ES-I3 (cell line): ENCODE data around the gene RNF13.

Source experiments
- H3K36me3 ChIP-seq: 2 replicates; pipeline ENCODE4 v1.6.1; 2013; ENCODE audit warnings: mild to moderate bottlenecking, low read length, control low read depth, moderate library complexity; ENCODE audit not compliant: insufficient read depth
- H3K4me1 ChIP-seq: 2 replicates; pipeline ENCODE4 v1.6.1; 2013; ENCODE audit warnings: mild to moderate bottlenecking, control low read depth, low read length; ENCODE audit not compliant: insufficient read depth
- H3K9ac ChIP-seq: 2 replicates; pipeline ENCODE4 v1.6.1; 2013; ENCODE audit warnings: low read depth, mild to moderate bottlenecking, low read length, moderate library complexity
- H3K9me3 ChIP-seq: 2 replicates; pipeline ENCODE4 v1.6.1; 2013; ENCODE audit warnings: mild to moderate bottlenecking, low read length, moderate library complexity; ENCODE audit not compliant: control insufficient read depth, insufficient read depth

Gene RNF13

DNA sequence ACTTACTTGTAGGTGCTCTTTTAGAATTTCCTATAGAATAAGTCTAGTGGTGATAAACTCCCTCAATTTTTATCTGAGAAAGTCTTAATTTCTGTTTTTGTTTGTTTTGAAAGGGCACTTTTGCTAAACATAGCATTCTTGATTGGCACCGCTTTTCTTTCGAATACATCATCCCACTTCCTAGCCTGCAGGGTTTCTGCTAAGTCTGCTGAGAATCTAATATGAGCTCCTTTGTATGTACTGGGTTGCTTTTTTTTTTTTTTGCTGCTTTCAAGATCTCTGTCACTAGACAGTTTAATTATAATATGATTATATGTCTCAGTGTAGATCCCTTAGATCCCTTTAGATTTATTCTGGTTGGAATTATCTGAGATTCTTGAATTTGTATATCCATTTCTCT, 136.2 kb downstream of the RNF13 start:
- H3K9ac ChIP-seq = no peak overlapping the region
- peaks cover 19% of the 10 kb centered on the region; the same call in 1 of the 2 replicates for H3K36me3 ChIP-seq
- no peaks in the 10 kb centered on the region for H3K4me1 ChIP-seq
- H3K9me3 ChIP-seq = no peaks in the 10 kb centered on the region; the same call in 1 of the 2 replicates

DNA sequence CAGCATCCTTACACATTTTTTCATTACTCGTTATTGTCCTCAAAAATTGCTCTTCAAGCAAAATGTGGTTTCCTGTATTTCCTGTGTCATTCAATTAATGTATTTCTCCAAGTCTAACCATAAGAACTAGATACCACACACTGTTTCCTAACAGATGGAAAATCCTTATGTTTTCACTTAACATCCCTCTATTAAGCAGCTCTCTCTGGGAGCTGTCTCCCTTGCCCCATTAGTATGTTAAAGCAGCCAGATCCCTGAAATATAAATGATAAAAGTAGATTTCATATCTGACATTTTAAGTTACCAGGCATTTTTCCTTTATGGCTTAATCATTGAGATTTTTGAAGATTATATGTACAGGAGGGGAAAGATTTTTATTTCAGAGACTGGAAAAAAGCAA, 141.8 kb downstream of the RNF13 start:
- no peaks in the 10 kb centered on the region for H3K4me1 ChIP-seq
- H3K36me3 ChIP-seq = peaks cover 19% of the 10 kb centered on the region; the same call in 1 of the 2 replicates
- no peaks in the 10 kb centered on the region for H3K9me3 ChIP-seq
- no peak overlapping the region for H3K9ac ChIP-seq

DNA sequence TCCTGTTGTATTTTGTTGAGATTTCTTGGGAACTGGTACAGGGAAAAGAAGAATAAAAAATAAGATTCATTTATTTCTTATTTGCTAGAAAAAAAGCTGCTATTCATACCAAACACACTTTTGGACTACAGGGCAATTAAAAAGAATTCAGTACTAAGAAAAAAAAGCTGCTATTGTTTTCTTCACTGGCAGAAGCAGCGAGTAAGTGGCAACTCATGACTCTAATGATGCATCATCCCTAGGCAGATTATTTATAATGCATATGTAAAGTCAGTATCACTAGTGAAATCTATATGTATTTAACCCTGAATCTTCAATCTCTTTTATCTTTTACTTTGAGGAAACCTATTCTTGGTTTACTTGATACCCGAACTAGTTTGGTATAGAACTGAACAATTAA, 142.4 kb downstream of the RNF13 start:
- no peaks in the 10 kb centered on the region for H3K4me1 ChIP-seq
- peaks cover 13% of the 10 kb centered on the region; the same call in 1 of the 2 replicates for H3K36me3 ChIP-seq
- H3K9ac ChIP-seq = no peak overlapping the region
- no peaks in the 10 kb centered on the region for H3K9me3 ChIP-seq

DNA sequence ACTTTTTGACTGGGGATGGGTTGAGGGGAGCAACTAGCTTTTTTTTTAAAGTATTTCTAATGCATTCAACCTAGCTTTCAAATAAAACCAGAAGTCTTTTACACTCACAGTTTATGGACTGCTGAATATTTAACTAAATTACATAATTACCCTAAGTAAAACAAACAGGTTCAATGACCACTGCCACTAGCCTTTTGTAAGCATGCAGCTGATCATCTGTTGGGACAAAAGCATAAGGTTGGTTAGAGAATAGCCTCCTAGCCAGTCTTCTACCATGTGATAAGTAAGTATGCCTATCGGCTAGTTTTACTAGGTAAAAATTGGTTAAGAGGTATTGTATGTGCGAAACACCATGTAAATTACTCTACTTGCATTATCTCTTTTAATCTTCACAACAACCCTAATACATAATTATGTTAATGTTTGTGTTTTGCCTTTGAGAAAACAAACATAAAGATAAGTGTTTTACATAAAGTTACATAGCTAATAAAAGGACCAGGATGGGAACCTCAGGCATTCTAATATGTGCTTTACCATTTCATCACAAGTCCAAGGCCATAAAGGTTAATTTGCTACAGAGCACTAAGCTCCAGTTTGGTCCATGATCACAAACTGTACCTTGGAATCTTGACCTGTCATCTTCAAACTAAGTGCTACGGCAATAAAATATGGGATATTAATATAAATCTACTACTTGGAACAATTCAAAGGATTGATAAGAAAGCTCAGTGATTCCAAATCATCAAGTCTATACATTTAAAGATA, 144.5 kb downstream of the RNF13 start:
- peaks cover 2% of the 10 kb centered on the region; the same call in 1 of the 2 replicates for H3K36me3 ChIP-seq
- H3K4me1 ChIP-seq = no peaks in the 10 kb centered on the region
- H3K9me3 ChIP-seq = no peaks in the 10 kb centered on the region
- H3K9ac ChIP-seq = no peak overlapping the region

DNA sequence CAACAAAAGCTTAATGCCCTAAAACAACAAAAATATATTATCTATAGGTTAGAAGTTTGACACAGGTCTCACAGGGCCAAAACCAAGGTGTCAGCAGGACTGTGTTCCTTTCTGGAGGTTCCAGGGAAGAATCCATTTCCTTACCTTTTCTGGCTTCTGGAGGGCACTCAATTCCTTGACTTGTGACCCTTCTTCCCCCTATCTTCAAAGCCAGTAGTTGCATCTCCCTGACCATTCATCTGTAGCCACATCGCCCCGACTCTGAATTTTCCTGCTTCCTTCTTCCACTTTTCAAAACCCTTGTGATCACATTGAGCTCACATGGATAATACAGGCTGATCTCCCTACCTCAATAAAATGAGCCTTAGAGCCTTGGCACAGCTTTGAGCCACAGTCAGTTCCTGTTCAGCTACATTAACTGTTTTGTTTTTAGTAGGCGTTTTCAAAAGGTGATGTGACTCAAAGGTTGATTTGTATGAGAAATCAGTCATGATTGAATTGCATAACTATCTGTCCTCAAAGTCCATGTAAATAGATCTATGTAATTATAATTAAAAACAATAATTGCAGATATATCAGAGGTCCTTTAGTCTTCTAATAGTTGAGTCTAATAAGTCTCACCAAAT, 145.3 kb downstream of the RNF13 start:
- H3K36me3 ChIP-seq = no peaks in the 10 kb centered on the region; the same call in 1 of the 2 replicates
- no peaks in the 10 kb centered on the region for H3K9me3 ChIP-seq
- H3K9ac ChIP-seq = no peak overlapping the region
- no peaks in the 10 kb centered on the region for H3K4me1 ChIP-seq

DNA sequence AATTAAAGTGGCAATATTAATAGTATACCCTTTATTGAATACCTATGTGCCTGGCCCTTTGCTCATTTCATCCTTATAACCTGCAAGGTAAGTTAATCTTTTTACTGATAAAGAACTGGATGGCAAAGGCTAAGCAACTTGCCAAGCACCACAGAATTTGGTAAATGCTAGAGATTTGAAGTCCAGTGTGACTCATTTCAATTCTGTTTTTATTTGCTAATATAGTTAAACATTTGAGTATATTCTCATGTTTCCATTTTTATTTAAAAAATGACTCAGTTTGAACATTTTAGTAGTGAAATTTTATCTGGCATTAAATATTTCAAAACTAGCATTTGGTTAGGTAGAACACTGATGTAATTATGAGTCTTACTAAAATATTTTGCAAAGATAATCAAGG, 146.4 kb downstream of the RNF13 start:
- Histone ChIP-seq H3K4me1 (no peaks in the 10 kb centered on the region), H3K36me3 (no peaks in the 10 kb centered on the region; the same call in none of the 2 replicates), H3K9ac (no peak overlapping the region), H3K9me3 (no peaks in the 10 kb centered on the region)

DNA sequence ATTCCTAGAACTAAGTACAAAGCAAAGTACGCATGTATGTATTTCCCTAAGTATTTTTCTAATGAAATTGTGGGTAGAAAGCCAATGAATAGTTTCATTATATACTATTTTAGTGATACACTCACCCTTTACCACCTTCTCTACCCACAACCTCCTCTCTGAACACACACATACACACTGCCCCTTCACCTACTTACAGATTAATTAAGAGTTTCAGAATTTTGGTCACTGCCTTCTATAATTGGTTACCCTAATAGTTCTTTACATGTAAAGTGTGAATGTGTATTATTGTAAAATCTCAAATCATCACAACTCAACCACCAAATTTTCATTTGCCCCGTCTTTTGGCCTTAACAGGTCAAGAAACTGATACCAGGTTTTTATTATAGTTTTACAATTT, 150.5 kb downstream of the RNF13 start:
- peaks cover 14% of the 10 kb centered on the region for H3K36me3 ChIP-seq
- H3K9me3 ChIP-seq = no peaks in the 10 kb centered on the region
- H3K4me1 ChIP-seq = peaks cover 10% of the 10 kb centered on the region
- no peak overlapping the region for H3K9ac ChIP-seq

DNA sequence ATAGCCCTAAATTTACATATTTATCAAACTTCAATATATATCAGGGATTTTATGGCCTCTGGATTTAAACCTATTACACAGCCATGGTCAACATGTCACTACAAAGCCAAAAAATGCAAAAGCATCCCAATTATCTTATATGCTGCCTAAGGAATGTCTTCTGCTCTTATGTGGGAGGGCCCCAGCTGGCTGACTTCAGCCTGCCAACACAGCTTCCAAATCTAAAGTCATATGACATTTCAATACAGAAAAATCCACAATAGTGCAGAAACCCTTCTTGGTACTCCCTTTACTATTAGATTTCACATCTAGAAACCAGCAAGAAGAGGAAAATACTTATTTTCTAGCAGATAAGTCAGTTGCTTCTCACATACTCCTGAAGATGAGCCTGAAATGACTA, 151.3 kb downstream of the RNF13 start:
- H3K36me3 ChIP-seq = peaks cover 14% of the 10 kb centered on the region
- H3K4me1 ChIP-seq = peaks cover 10% of the 10 kb centered on the region
- H3K9me3 ChIP-seq = no peaks in the 10 kb centered on the region
- no peak overlapping the region for H3K9ac ChIP-seq

DNA sequence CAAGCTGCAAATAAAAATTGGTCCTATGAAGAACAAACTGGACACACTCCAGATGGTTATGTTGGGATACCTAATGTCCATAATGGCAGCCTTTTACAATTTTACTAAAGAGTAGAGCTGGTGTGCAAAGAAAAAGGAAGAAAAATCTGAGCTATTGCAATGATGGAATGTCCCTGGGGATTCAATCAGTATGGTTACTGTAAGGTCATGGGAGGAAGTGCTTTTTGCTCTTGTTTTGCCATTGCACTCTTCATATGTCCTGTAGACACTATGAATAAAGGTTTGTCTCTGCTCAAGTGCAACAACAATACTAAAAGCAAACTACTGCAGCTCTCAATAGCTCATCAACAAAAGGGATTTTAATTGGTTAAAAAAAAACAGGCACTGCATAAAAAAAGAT, 152.3 kb downstream of the RNF13 start:
- peaks cover 14% of the 10 kb centered on the region for H3K36me3 ChIP-seq

DNA sequence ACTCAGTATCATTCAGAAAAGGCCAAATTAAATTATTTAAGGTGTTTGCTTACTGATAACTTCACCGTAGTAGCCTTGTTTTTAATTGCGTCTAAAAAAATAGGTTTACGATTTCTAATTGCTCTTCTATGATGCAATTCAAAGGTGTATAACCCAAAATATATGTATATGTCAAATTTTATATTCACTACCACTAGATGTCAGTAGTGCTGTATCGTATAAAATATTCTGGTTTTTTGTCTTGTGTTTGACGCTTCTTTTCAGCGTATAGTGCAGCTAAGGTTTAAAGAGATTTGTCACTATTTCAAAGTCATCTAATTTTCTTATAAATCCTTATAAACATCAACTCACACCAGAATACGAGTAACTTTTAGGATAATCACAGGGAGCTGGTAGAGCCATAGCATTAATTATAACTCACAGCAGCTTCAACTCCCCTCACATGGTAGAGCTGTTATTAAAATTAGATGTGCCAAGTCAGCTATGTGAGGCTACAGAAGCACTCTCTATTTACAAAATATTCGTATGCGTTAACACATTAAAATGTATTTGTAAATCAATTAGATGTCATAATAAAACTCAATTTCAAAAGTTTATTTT, 154.2 kb downstream of the RNF13 start:
- Histone ChIP-seq H3K9ac (0 out of 2 replicates have a peak overlapping the region, but pooled peaks have one; percentile 97), H3K36me3 (peaks cover 14% of the 10 kb centered on the region)

More for the DNA sequence above, 152.3 kb downstream of the RNF13 start:
- Histone ChIP-seq H3K9ac (no peak overlapping the region), H3K9me3 (no peaks in the 10 kb centered on the region), H3K4me1 (peaks cover 10% of the 10 kb centered on the region)

DNA sequence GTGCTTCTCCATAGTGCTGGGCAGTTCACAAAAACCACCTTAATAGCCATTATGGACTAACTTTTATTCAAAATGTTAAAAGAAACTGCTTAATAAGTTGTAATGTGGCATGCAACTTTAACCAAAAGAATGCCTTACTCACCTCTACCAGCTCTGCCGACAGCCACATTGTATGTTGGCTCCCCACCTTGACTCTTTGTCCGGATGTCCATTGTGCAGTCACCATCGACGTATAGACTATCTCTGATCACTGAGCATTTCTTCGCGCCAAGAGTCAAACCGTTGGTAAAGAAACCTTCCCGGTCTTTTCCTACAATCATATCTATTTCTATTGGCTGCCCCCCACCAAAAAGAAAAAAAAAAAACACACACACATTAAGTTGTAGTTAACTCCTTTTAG, 155.2 kb downstream of the RNF13 start:
- Histone ChIP-seq H3K36me3 (peaks cover 14% of the 10 kb centered on the region), H3K9me3 (no peaks in the 10 kb centered on the region), H3K9ac (peak overlapping the region; percentile 97), H3K4me1 (peaks cover 10% of the 10 kb centered on the region)

More for the DNA sequence above, 154.2 kb downstream of the RNF13 start:
- Histone ChIP-seq H3K9me3 (no peaks in the 10 kb centered on the region), H3K4me1 (peaks cover 10% of the 10 kb centered on the region)

DNA sequence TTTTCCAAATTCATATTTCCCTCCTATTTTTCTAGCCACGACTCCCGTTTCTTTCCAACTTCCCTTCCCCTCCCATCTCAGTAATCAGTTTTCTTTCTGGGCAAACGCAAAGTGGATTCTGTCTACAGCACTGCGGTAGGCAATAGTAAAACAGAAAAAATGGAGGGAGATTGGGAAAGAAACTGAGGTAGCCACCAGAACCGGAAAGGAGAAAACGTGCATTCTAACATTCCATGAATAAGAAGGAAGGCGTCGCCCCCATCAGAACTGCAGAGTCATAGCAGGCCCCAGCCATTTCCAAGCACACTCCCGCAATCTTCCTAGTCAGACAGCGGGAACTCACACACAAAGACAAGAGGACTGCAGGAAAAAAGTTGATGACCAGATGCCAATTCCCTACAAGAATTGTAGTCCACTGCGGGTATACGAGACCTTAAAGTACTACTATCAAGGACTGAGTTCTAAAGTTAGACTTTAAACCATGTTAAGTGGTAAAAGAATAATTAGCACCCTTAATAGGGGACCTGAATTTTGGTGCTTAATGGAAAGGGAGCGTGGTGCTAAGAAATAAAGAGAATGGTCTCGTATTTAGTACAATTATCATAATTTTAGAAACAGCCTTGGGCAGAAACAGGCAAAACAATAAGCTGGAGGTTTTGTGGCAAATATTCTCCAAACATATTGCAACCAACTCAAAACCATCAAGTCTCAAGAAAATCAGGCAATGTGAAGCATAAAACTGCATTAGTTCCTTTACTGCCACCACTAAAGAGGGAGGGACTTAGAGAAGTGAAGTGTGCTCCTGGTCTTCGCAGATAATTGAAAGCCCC, 156.3 kb downstream of the RNF13 start:
- Histone ChIP-seq H3K4me1 (peaks cover 10% of the 10 kb centered on the region), H3K36me3 (peaks cover 14% of the 10 kb centered on the region), H3K9ac (peak overlapping the region; percentile 97), H3K9me3 (no peaks in the 10 kb centered on the region)

DNA sequence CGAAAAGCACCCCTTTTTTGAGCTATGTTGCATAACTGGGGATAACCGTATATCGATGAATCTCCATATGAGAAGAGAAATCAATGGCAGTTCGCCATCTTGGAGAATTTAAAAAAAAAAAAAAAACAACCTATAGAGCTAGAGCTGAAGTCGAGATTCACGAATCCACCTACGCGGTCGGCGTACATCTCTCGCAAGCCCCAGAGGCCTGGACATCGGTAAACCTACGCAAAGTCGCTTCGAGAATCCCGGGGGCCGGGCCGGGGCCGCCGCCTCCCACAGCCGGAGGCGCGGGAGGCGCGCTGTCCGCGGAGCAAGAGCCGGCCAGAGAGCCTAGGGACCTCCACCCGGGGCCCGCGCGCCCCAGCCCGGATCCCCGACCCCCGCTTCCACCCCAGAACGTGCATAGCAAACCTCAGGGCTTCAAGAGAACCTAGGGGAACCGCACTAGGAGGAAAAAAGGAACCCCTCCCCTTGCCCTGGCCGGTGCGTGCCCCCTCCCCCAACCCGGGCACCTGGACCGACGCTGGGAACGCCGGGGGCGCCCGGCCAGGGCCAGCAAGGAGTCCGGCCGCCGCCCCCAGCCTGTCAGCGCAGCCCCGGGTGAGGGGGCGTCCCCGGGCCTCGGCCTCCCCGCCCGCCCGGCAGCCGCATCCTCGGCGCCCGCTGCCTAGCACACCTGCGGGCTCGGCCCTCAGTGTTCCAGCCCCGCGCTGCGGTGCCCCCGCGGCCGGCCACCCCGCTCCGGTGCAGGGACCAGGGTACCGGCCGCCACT, 157.1 kb downstream of the RNF13 start:
- Histone ChIP-seq H3K9ac (peak overlapping the region; percentile 97), H3K9me3 (no peaks in the 10 kb centered on the region), H3K36me3 (peaks cover 11% of the 10 kb centered on the region), H3K4me1 (peaks cover 10% of the 10 kb centered on the region)
